ENCODE measurements around the gene THEMIS.

Gene THEMIS

GRCh38 chr6:127792616-127793015 lies 108.2 kb downstream of the THEMIS start:
- POLR2A ChIA-PET = no interaction called here
- Histone ChIP-seq H3K4me3 (ENCODE audit: low read depth, low read length) (no peak overlapping the region), H3K27ac (ENCODE audit: extremely low read depth, low read depth, low read length) (no peak overlapping the region), H3K9me3 (ENCODE audit: control insufficient read depth, insufficient read depth, low read depth, low read length) (no peaks in the 10 kb centered on the region), H3K36me3 (ENCODE audit: control insufficient read depth in 2 of 2, insufficient read depth in 1 of 2, low read length in 2 of 2) (no peaks in the 10 kb centered on the region), H3K4me1 (ENCODE audit: control insufficient read depth, insufficient read depth, low read length) (no peaks in the 10 kb centered on the region)
- TF ChIP-seq ZNF138 (tag by site-specific recombination; IDR thresholded peaks at IDR 0.05; ENCODE audit: borderline replicate concordance) (no peak), ZNF768 (tag by site-specific recombination; IDR thresholded peaks at IDR 0.05) (no peak), ZNF596 (tag by site-specific recombination; IDR thresholded peaks at IDR 0.05) (no peak), KLF1 (tag by site-specific recombination; IDR thresholded peaks at IDR 0.05) (no peak), ZBTB8A (tag by site-specific recombination; IDR thresholded peaks at IDR 0.05) (no peak), GFI1B (tag by site-specific recombination; IDR thresholded peaks at IDR 0.05) (no peak), ZNF600 (tag by site-specific recombination; IDR thresholded peaks at IDR 0.05) (no peak)
- TF ChIP-seq, protein P1, sequence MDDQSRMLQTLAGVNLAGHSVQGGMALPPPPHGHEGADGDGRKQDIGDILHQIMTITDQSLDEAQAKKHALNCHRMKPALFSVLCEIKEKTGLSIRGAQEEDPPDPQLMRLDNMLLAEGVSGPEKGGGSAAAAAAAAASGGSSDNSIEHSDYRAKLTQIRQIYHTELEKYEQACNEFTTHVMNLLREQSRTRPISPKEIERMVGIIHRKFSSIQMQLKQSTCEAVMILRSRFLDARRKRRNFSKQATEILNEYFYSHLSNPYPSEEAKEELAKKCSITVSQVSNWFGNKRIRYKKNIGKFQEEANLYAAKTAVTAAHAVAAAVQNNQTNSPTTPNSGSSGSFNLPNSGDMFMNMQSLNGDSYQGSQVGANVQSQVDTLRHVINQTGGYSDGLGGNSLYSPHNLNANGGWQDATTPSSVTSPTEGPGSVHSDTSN (CRISPR knock-in tag; IDR thresholded peaks at IDR 0.05) = no peak
- CTCF ChIA-PET = interaction anchor here (0.6 to 0.9 kb wide), 2 partner anchors 13 to 484 kb away, joined by 3 to 4 read pairs; no protein-coding TSS in a partner anchor

DNA sequence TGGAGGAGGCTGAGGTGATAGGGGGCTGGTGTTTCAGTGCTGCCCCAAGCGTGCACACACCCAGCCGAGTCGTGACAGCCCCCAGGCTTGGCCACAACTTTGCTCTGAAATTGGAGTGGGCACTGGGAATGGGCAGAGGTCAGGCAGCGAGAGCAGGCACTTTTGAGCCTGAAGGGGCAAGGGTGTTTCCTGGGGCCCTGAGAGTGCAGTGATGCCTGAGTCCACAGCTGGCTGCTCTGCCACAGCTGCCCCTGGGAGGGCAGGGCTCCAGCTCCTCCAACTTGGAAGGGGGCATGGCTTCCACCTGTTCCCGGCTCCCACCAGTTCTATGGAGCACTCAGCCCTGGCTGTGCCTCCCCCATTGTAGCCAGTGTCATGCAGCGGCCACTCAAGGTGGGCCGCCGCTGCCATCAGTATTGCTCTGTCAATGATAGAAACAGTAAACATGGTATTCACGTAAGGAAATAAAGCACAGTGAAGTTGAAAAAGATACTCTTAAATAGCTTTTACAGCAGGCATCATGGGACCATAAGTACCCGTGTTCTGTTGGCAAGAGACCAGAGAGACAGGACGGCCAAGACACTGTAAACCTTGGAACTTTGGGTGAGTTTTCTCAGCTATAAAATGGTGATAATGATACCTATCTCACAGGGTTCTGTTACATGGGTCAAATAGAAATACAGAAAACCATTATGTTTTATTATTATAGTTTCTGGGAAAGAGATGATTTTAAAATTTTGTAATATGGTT lies 108.9 kb downstream of the THEMIS start:
- H3K4me1 ChIP-seq (ENCODE audit: control insufficient read depth, insufficient read depth, low read length) = no peaks in the 10 kb centered on the region
- H3K27ac ChIP-seq (ENCODE audit: extremely low read depth, low read depth, low read length) = no peak overlapping the region
- TF ChIP-seq, protein P2, sequence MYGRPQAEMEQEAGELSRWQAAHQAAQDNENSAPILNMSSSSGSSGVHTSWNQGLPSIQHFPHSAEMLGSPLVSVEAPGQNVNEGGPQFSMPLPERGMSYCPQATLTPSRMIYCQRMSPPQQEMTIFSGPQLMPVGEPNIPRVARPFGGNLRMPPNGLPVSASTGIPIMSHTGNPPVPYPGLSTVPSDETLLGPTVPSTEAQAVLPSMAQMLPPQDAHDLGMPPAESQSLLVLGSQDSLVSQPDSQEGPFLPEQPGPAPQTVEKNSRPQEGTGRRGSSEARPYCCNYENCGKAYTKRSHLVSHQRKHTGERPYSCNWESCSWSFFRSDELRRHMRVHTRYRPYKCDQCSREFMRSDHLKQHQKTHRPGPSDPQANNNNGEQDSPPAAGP (tag by site-specific recombination; IDR thresholded peaks at IDR 0.05) = no peak
- H3K4me3 ChIP-seq (ENCODE audit: low read depth, low read length) = no peak overlapping the region
- ChIA-PET CTCF (interaction anchor here (0.6 to 0.9 kb wide), 2 partner anchors 12 to 485 kb away, joined by 3 to 4 read pairs; no protein-coding TSS in a partner anchor), POLR2A (no interaction called here)
- H3K9me3 ChIP-seq (ENCODE audit: control insufficient read depth, insufficient read depth, low read depth, low read length) = no peaks in the 10 kb centered on the region
- no peaks in the 10 kb centered on the region for H3K36me3 ChIP-seq (ENCODE audit: control insufficient read depth in 2 of 2, insufficient read depth in 1 of 2, low read length in 2 of 2)

DNA sequence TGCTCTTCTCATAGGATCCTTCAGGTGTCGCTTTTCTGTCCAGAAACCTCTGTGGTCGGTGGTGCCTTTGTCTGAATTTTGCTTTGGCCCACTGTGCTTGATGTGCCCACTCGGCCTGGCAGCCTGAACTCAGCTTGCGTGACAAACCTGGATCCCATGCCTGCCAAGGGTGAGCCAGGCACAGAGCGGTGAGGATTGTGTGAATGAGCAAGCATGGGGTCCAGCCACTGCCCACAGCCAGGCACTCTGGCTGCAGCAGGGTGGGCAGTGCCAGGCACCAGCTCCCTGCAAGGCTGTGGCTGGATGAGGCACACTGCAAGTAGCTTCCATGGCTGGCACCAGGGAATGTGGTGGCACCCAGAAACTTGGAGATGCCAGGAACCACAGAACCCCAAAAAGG lies 110.3 kb downstream of the THEMIS start:
- Histone ChIP-seq H3K36me3 (ENCODE audit: control insufficient read depth in 2 of 2, insufficient read depth in 1 of 2, low read length in 2 of 2) (no peaks in the 10 kb centered on the region), H3K9me3 (ENCODE audit: control insufficient read depth, insufficient read depth, low read depth, low read length) (no peaks in the 10 kb centered on the region), H3K4me3 (ENCODE audit: low read depth, low read length) (no peak overlapping the region), H3K4me1 (ENCODE audit: control insufficient read depth, insufficient read depth, low read length) (no peaks in the 10 kb centered on the region), H3K27ac (ENCODE audit: extremely low read depth, low read depth, low read length) (no peak overlapping the region)
- POLR2A ChIA-PET = no interaction called here
- CTCF ChIA-PET = no interaction called here
- no peak for TF ChIP-seq BCL11A (tag by site-specific recombination; IDR thresholded peaks at IDR 0.05; ENCODE audit: low read depth)
- TF ChIP-seq INSM2 (tag by site-specific recombination; IDR thresholded peaks at IDR 0.05) = no peak
- no peak for TF ChIP-seq KLF7 (tag by site-specific recombination; IDR thresholded peaks at IDR 0.05; ENCODE audit: borderline replicate concordance)
- TF ChIP-seq ZNF560 (tag by site-specific recombination; IDR thresholded peaks at IDR 0.05; ENCODE audit: borderline replicate concordance) = no peak
- TF ChIP-seq, protein P3, sequence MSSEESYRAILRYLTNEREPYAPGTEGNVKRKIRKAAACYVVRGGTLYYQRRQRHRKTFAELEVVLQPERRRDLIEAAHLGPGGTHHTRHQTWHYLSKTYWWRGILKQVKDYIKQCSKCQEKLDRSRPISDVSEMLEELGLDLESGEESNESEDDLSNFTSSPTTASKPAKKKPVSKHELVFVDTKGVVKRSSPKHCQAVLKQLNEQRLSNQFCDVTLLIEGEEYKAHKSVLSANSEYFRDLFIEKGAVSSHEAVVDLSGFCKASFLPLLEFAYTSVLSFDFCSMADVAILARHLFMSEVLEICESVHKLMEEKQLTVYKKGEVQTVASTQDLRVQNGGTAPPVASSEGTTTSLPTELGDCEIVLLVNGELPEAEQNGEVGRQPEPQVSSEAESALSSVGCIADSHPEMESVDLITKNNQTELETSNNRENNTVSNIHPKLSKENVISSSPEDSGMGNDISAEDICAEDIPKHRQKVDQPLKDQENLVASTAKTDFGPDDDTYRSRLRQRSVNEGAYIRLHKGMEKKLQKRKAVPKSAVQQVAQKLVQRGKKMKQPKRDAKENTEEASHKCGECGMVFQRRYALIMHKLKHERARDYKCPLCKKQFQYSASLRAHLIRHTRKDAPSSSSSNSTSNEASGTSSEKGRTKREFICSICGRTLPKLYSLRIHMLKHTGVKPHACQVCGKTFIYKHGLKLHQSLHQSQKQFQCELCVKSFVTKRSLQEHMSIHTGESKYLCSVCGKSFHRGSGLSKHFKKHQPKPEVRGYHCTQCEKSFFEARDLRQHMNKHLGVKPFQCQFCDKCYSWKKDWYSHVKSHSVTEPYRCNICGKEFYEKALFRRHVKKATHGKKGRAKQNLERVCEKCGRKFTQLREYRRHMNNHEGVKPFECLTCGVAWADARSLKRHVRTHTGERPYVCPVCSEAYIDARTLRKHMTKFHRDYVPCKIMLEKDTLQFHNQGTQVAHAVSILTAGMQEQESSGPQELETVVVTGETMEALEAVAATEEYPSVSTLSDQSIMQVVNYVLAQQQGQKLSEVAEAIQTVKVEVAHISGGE (tag by site-specific recombination; conservative IDR thresholded peaks at IDR 0.05; ENCODE audit: low read depth) = no peak
- no peak for TF ChIP-seq ZBTB21 (tag by site-specific recombination; IDR thresholded peaks at IDR 0.05)
- no peak for TF ChIP-seq ZNF112 (tag by site-specific recombination; IDR thresholded peaks at IDR 0.05)
- TF ChIP-seq ZNF23 (tag by site-specific recombination; IDR thresholded peaks at IDR 0.05; ENCODE audit: borderline replicate concordance) = no peak
- TF ChIP-seq ZEB2 (tag by site-specific recombination; IDR thresholded peaks at IDR 0.05) = no peak
- no peak for TF ChIP-seq ZNF639 (tag by site-specific recombination; IDR thresholded peaks at IDR 0.05)
- no peak for TF ChIP-seq ZNF394 (tag by site-specific recombination; IDR thresholded peaks at IDR 0.05; ENCODE audit: borderline replicate concordance)
- TF ChIP-seq GLIS1 (tag by site-specific recombination; IDR thresholded peaks at IDR 0.05) = no peak
- TF ChIP-seq ZNF624 (tag by site-specific recombination; IDR thresholded peaks at IDR 0.05) = no peak
